GDM1 (cell line): ENCODE data around the gene RNF186.
"Not testable (repeated sequence)": the region's sequence is repeated elsewhere in the genome, so short reads cannot be mapped to it uniquely, and the experiment has no call there.

Source experiments
- DNase-seq: peaks from one replicate; lab custom pipeline; 2025; lab: John Stamatoyannopoulos, UW

The RNF186 gene

GRCh38 chr1:19824541-19824940, 9.5 kb upstream of the RNF186 start:
- DNase-seq: no peak

- no peak for DNase-seq
Observed at GRCh38 chr1:19824036-19824435, 9.0 kb upstream of the RNF186 start.

GRCh38 chr1:19819701-19820100, 4.6 kb upstream of the RNF186 start:
- no peak for DNase-seq

- DNase-seq: no peak
Observed at GRCh38 chr1:19818324-19818723, 3.2 kb upstream of the RNF186 start.

GRCh38 chr1:19817160-19817559, 2.1 kb upstream of the RNF186 start:
- no peak for DNase-seq

- not testable (repeated sequence) for DNase-seq
Observed at GRCh38 chr1:19816737-19817086, 1.6 kb upstream of the RNF186 start.

- no peak for DNase-seq
Observed at GRCh38 chr1:19815801-19816736, 986 bp upstream of the RNF186 start.

GRCh38 chr1:19814244-19814661, 830 bp downstream of the RNF186 start:
- DNase-seq: no peak

GRCh38 chr1:19813643-19813960, 1.5 kb downstream of the RNF186 start:
- DNase-seq: no peak

- no peak for DNase-seq
Observed at GRCh38 chr1:19812875-19813642, 2.0 kb downstream of the RNF186 start.

- no peak for DNase-seq
Observed at GRCh38 chr1:19811206-19811851, 3.8 kb downstream of the RNF186 start.

GRCh38 chr1:19809044-19809750, 5.9 kb downstream of the RNF186 start:
- no peak for DNase-seq

GRCh38 chr1:19808351-19808750, 6.7 kb downstream of the RNF186 start:
- DNase-seq: no peak

- no peak for DNase-seq
Observed at GRCh38 chr1:19804831-19805251, 10.2 kb downstream of the RNF186 start.

- no peak for DNase-seq
Observed at GRCh38 chr1:19802269-19802668, 12.8 kb downstream of the RNF186 start.

GRCh38 chr1:19800076-19800804, 14.8 kb downstream of the RNF186 start:
- peak; percentile 33 for DNase-seq

GRCh38 chr1:19799230-19800075, 15.6 kb downstream of the RNF186 start, which contains the start of gene TMCO4:
Gene TMCO4, minus strand, starts transcription at chr1:19799916. Its CDS starts 19,158 bp downstream, at chr1:19780758.
- DNase-seq: peak; percentile 11

- DNase-seq: no peak
Observed at GRCh38 chr1:19798486-19799229, 16.4 kb downstream of the RNF186 start.

- no peak for DNase-seq
Observed at GRCh38 chr1:19797827-19798226, 17.3 kb downstream of the RNF186 start.

- no peak for DNase-seq
Observed at GRCh38 chr1:19794583-19794982, 20.5 kb downstream of the RNF186 start.
